Omental fat pad (tissue), 4 donors: ENCODE results near the gene CDC42BPG. TPM values are rescaled to one million over a fixed set of nuclear protein-coding genes. Genes with fewer than 3 reads are reported as not detected.
A peak's percentile ranks its signal among the peaks of the same experiment; 100 is the strongest.

Experiments used
- ATAC-seq: fragments of 150-250 bp; one replicate; pipeline ENCODE4 v1.9.1; 2016; ENCODE audit warnings: mild to moderate bottlenecking, moderate library complexity; ENCODE audit not compliant: low FRiP score
- DNase-seq: peaks from one replicate; pipeline ENCODE4 v3.0.0-alpha.2; 2019; ENCODE audit warnings: low spot score
- total RNA-seq, 4 donors: library from RNA; depleted of rRNA; stranded (reverse); fragments of >200 nt; gene quantifications; one replicate each; pipeline ENCODE4 v1.1.0, GENCODE V29; 2016
- TF ChIP-seq, protein P1 (sequence below), 3 donors: fragments of 450-650 bp; IDR thresholded peaks; one replicate each; pipeline ENCODE4 v1.5.1; 2016 to 2017; ENCODE audit warnings: antibody characterized with exemption in 3 of 3, mild to moderate bottlenecking in 3 of 3, moderate library complexity in 2 of 3

CDC42BPG gene
- total RNA-seq, 4 donors from 2014 or later, result 0.19 to 0.48 (median 0.42) TPM

DNA sequence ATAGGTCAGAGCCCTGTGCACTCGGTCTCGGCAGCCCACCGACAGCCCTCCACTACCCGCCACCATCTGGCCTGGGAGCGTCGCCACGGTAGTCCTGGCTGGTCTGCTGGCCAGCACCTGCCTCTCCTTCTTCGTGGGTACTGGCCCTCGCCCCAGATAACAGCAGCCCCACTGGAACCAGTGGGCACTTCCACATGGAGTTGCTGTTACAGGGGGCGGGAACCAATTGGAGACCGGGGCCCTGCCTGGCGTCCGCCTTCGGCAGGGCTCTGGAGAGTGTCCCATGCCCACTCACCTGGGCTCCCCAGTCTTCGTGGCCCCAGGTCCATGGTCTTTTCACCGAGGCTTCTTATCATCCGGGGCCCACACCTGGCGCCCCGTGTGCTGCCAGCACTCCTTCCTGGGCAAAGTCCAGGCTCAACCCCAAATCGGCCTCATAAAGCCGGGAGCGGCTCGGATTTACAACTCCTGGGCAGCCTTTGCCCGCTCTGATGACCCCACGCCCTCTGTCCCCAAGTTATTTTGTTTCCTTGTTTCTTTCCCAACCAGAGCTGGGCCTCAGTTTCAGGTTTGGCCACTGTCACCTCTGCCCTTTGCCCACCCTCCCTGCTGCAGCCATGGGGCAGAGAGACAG, 46.9 kb upstream of the CDC42BPG start:
- ATAC-seq, result no peak
- DNase-seq, result no peak
- TF ChIP-seq, protein P1, sequence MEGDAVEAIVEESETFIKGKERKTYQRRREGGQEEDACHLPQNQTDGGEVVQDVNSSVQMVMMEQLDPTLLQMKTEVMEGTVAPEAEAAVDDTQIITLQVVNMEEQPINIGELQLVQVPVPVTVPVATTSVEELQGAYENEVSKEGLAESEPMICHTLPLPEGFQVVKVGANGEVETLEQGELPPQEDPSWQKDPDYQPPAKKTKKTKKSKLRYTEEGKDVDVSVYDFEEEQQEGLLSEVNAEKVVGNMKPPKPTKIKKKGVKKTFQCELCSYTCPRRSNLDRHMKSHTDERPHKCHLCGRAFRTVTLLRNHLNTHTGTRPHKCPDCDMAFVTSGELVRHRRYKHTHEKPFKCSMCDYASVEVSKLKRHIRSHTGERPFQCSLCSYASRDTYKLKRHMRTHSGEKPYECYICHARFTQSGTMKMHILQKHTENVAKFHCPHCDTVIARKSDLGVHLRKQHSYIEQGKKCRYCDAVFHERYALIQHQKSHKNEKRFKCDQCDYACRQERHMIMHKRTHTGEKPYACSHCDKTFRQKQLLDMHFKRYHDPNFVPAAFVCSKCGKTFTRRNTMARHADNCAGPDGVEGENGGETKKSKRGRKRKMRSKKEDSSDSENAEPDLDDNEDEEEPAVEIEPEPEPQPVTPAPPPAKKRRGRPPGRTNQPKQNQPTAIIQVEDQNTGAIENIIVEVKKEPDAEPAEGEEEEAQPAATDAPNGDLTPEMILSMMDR (IDR thresholded peaks at IDR 0.05), result no peak

DNA sequence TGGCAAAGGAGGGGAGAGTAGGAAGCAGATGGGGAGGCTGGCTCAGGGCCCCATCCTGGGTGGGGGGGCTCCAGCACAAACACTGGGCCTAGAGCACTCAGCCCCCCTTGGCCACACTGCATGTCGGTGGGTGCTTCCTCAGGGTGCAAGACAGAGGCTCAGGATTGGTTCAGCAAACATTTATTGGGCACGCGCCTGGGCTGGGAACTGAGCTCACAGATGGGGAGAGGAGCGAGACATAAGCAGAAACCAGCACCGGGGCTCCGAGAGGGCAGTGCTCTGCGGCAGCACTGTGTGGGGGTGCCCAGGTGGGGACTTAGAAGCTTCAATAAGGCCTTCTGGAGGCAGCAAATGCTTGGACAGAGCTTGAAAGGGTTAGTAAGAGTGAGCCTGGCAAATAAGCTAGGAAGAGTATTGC, 46.1 kb upstream of the CDC42BPG start:
- no peak for DNase-seq
- ATAC-seq, result no peak
- TF ChIP-seq, protein P1 (IDR thresholded peaks at IDR 0.05), result no peak

DNA sequence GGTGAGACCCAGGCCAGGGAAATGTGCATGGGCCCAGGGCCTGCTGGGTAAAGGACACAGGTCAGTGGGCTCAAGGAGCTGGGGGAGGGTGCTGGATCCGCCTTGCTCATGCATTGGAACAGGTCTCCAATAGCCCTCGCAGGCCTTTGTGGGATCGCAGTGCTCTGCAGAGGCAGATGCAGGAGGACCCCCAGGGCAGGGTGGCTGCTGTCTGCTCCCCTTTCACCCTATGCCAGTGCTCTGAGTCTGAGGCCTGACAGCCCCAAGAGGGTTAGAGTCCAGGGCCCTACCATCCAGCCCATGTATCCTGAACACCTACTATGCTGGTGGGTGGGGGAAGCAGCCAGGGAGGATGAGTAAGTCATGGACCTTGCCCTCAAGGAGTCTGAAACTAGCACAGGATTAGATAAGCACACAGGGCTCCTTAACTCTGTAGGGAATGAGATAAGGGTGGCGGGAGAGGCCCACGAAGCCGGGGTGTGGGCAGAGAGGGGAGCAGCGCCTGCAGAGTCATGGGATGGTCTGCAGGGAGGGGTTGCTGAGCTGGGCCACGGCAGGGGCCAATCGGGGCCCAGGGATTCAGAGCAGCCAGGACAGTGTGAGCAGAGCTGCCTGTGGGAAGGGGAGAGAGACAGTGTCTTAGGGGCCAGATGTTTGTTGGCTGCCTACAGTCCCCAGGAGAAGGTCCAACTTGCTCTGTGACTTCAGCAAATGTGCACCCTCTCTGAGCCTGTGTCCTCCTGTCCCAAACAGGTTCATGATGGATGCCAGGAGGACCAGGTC, 44.5 kb upstream of the CDC42BPG start:
- peak; percentile 17 for ATAC-seq
- DNase-seq, result no peak
- TF ChIP-seq, protein P1 (IDR thresholded peaks at IDR 0.05), result no peak

DNA sequence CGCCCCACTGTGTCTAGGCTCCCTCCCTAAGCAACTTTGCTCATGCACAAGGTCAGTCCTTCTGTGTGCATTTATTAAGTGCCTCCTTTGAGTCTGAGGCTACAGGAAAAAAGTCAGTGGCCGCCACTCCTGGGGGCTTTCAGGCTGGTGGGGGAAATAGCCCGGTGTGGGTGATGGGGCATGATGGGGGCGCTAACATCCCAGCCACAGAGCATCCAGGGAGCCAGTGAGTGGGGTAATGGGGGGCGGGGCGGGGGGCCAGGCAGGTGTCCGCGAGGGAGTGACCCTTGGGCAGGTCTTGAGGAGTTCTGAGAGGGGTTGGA, 43.9 kb upstream of the CDC42BPG start:
- DNase-seq (no peak), ATAC-seq (no peak)
- TF ChIP-seq, protein P1 (IDR thresholded peaks at IDR 0.05), result no peak

DNA sequence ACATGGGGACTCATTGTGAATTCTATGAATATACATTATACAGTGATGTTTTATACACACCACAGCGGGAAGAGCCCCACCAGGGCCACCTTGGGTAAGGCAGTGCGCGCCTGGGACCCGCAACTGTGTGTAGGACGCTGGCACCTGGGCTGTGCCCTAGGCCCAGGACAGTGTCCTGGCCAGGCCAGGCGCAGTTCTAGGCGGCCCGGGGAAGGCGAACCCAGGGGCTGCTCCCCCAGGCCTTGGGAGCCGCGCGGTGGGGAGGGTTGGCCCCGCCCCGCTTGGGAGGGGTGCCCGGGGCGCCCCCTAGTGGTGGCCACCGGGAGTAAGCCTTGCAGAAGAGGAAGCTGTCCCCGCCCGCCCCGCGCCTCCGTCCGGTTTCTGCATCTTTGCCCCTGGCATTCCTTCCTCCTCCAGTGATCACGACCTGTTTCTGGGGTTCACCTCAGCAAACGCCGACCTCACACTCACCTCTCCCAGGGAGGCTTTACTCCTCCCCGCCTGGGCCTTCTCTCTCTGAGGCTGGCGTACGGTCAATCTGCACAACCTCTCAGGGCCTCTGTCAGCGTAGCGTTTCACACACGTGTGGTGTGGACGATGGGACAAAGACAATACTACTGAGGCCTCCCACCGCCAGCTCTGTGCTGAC, 43.4 kb upstream of the CDC42BPG start:
- DNase-seq, result no peak
- TF ChIP-seq, protein P1 (IDR thresholded peaks at IDR 0.05), result peak in 2 of 3 donors; percentile 68 to 94
- peak; percentile 37 for ATAC-seq

DNA sequence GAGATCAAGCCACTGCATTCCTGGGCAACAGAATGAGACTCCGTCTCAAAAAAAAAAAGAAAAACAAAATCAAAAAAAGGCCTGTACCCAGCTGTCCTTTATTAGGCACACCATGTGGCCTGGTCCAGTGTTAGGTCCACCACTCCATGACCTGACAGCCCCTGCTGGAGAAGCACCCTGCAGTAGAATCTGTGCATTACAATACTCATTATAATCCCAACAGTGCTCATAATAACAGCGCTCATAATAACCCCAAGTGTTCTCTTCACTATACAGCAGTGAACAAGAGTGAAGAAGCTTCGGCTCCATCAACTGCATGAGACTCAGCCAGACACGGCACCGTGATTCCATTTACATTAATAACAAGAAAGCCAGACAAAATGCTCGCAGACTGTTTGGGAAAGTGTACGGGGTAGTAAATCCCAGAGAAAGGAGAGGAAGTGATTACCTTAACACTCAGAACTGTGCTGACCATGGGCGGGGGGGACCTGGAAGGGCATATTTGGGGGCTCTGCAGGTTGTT, 42.8 kb upstream of the CDC42BPG start:
- DNase-seq, result no peak
- TF ChIP-seq, protein P1 (IDR thresholded peaks at IDR 0.05), result no peak
- no peak for ATAC-seq
